SJSA1 (cell line): ENCODE results near the gene HIRA. TPM values are rescaled to one million over a fixed set of nuclear protein-coding genes. Genes with fewer than 3 reads are reported as not detected.
"Not testable (repeated sequence)": the region's sequence is repeated elsewhere in the genome, so short reads cannot be mapped to it uniquely, and the experiment has no call there.

ENCODE experiments used
- DNase-seq, 2 experiments: peaks; one replicate each; pipeline ENCODE4 v3.0.0-alpha.2; 2015 to 2020; ENCODE audit warnings: low spot score in 2 of 2, low read depth in 1 of 2
- H3K27ac ChIP-seq: fragments of 250-450 bp; sonication (Bioruptor Pico); 2 replicates; pipeline ENCODE4 v1.5.1; 2020; ENCODE audit warnings: mild to moderate bottlenecking, moderate library complexity
- H3K27me3 ChIP-seq: fragments of 250-450 bp; sonication (Bioruptor Pico); replicated peaks from 2 replicates; pipeline ENCODE4 v1.5.1; 2020; ENCODE audit warnings: mild to moderate bottlenecking, moderate library complexity
- H3K36me3 ChIP-seq: fragments of 250-450 bp; sonication (Bioruptor Pico); 2 replicates; pipeline ENCODE4 v1.5.1; 2020; ENCODE audit warnings: mild to moderate bottlenecking
- H3K4me1 ChIP-seq: fragments of 250-450 bp; sonication (Bioruptor Pico); replicated peaks from 2 replicates; pipeline ENCODE4 v1.6.1; 2021; ENCODE audit warnings: mild to moderate bottlenecking
- H3K4me3 ChIP-seq: fragments of 250-450 bp; sonication (Bioruptor Pico); 2 replicates; pipeline ENCODE4 v1.5.1; 2020; ENCODE audit warnings: mild to moderate bottlenecking
- H3K9me3 ChIP-seq: fragments of 250-450 bp; sonication (Bioruptor Pico); replicated peaks from 2 replicates; pipeline ENCODE4 v1.5.1; 2020; ENCODE audit warnings: mild to moderate bottlenecking
- total RNA-seq: library from RNA; depleted of rRNA; stranded (reverse); fragments of >200 nt; shearing (Covaris generic); gene quantifications from 2 replicates; pipeline ENCODE4 v1.2.3, GENCODE V29; 2014

Gene HIRA
- total RNA-seq, 1 experiment from 2014 or later = 17.2 TPM

GRCh38 chr22:19330865-19331418 lies 100.6 kb downstream of the HIRA start:
- Histone ChIP-seq H3K27ac (no peak overlapping the region), H3K27me3 (no peaks in the 10 kb centered on the region), H3K4me3 (no peak overlapping the region), H3K9me3 (no peaks in the 10 kb centered on the region), H3K36me3 (peaks cover 54% of the 10 kb centered on the region), H3K4me1 (no peaks in the 10 kb centered on the region)
- DNase-seq = no peak

DNA sequence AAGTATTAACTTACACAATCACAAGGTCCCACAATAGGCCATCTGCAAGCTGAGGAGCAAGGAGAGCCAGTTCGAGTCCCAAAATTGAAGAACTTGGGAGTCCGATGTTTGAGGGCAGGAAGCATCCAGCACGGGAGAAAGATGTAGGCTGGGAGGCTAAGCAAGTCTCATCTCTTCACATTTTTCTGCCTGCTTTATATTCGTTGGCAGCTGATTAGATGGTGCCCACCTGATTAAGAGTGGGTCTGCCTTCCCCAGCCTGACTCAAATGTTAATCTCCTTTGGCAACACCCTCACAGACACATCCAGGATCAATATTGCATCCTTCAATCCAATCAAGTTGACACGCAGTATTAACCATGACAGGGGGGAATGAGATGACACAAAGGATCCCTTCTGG lies 101.3 kb downstream of the HIRA start:
- not testable (repeated sequence) for H3K4me3 ChIP-seq, H3K27ac ChIP-seq, H3K27me3 ChIP-seq, H3K9me3 ChIP-seq, DNase-seq, H3K4me1 ChIP-seq
- peaks cover 48% of the 10 kb centered on the region for H3K36me3 ChIP-seq

DNA sequence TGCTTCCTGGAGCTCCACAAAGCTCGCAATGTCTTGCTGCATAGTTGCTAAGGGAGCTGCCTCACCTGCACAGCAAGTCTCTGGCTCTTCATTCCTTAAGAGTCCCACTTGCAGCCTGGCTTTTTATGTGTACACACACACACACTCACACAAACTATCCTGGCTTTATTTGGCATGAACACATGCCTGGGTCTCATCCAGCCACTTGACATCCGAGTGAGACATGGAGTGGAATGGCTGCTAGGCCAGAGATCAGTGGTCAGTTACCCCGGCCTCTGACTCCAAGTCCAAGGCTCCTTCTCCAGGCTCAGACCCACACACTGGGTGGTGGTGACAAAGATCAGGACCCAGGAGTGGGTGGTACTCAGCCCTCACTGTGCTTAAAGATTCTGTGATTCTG lies 102.1 kb downstream of the HIRA start:
- Histone ChIP-seq H3K9me3 (no peaks in the 10 kb centered on the region), H3K4me1 (no peaks in the 10 kb centered on the region), H3K27ac (no peak overlapping the region), H3K4me3 (no peak overlapping the region), H3K36me3 (peaks cover 40% of the 10 kb centered on the region), H3K27me3 (no peaks in the 10 kb centered on the region)
- no peak for DNase-seq

- no peaks in the 10 kb centered on the region for H3K4me1 ChIP-seq
- DNase-seq = no peak
- no peak overlapping the region for H3K27ac ChIP-seq
- no peaks in the 10 kb centered on the region for H3K27me3 ChIP-seq
- no peaks in the 10 kb centered on the region for H3K9me3 ChIP-seq
- no peak overlapping the region for H3K4me3 ChIP-seq
- H3K36me3 ChIP-seq = peaks cover 13% of the 10 kb centered on the region
Measured at GRCh38 chr22:19325296-19325948, 106.1 kb downstream of the HIRA start.

DNA sequence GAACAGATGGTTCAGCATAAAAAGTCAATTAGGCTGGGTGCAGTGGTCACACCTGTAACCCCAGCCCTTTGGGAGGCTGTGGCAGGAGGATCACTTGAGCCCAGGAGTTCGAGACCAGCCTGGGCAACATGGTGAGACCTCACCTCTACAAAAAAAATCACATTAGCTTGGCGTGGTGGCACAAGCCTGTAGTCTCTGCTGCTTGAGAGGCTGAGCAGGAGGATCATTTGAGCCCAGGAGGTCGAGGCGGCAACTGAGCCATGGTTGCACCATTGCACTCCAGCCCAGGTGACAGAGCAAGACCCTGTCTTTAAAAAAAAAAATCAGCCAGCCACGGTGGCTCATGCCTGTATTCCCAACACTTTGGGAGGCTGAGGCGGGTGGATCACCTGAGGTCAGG lies 108.1 kb downstream of the HIRA start:
- not testable (repeated sequence) for H3K27ac ChIP-seq, H3K36me3 ChIP-seq

DNA sequence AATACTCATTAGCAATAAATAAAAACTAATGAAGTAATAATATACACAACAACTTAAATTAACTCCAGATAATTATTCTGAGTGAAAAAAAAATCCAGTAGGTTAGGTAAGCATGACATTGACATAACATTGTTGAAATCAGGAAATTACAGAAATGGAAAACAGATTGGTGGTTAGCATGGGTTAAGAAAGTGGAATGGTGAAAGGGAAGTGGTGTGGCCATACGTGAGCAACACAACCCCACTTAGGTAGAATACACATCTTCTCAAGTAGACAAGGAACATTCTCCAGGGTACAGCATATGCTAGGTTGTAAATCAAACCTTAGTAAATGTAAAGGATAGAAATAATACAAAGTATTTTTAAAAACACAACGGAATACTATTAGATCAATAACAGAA lies 109.8 kb downstream of the HIRA start:
- Histone ChIP-seq H3K36me3 (no peaks in the 10 kb centered on the region), H3K9me3 (peaks cover 7% of the 10 kb centered on the region), H3K27me3 (no peaks in the 10 kb centered on the region), H3K4me1 (no peaks in the 10 kb centered on the region), H3K4me3 (no peak overlapping the region), H3K27ac (no peak overlapping the region)
- no peak for DNase-seq

More for the DNA sequence above, 108.1 kb downstream of the HIRA start:
- not testable (repeated sequence) for H3K4me3 ChIP-seq, H3K4me1 ChIP-seq, DNase-seq, H3K27me3 ChIP-seq, H3K9me3 ChIP-seq

DNA sequence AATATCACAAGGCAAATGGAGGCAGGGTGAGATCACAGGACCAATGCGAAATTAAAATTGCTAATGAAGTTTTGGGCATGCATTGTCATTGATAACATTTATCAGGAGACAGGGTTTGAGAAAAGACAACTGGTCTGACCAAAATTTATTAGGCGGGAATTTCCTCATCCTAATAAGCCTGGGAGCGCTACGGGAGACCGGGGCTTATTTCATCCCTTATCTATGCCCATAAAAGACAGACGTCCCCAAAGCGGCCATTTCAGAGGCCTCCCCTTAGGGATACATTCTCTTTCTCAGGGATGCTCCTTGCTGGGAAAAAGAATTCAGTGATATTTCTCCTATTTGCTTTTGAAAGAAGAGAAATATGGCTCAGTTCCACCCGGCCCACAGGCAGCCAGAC lies 111.4 kb downstream of the HIRA start:
- peaks cover 17% of the 10 kb centered on the region for H3K9me3 ChIP-seq
- not testable (repeated sequence) for DNase-seq

DNA sequence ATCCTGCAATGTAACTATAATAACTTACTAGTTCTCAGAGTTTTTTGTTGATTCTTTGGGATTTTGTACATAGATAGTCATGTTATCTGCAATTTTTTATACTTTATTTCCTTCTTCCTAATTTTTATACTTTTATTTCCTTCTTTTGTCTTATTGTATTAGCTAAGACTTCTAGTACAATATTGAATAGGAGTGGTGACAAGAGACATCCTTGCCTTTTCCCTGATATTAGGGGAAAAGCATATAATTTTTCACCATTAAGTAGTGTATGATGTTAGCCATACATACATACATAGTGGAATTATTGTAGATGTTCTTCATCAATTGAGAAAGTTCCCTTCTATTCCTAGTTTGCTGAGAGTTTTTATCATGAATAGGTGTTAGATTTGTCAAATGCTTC lies 112.3 kb downstream of the HIRA start:
- no peak overlapping the region for H3K27ac ChIP-seq
- peaks cover 17% of the 10 kb centered on the region for H3K9me3 ChIP-seq
- DNase-seq = no peak
- no peaks in the 10 kb centered on the region for H3K4me1 ChIP-seq
- H3K4me3 ChIP-seq = no peak overlapping the region
- no peaks in the 10 kb centered on the region for H3K27me3 ChIP-seq
- H3K36me3 ChIP-seq = no peaks in the 10 kb centered on the region

More for the DNA sequence above, 111.4 kb downstream of the HIRA start:
- H3K27ac ChIP-seq, H3K27me3 ChIP-seq, H3K36me3 ChIP-seq, H3K4me1 ChIP-seq, H3K4me3 ChIP-seq: not testable (repeated sequence)

GRCh38 chr22:19317865-19318264 lies 113.7 kb downstream of the HIRA start:
- no peak overlapping the region for H3K4me3 ChIP-seq
- H3K27me3 ChIP-seq = no peaks in the 10 kb centered on the region
- H3K27ac ChIP-seq = no peak overlapping the region
- H3K9me3 ChIP-seq = peaks cover 17% of the 10 kb centered on the region
- no peaks in the 10 kb centered on the region for H3K4me1 ChIP-seq
- no peaks in the 10 kb centered on the region for H3K36me3 ChIP-seq
- no peak for DNase-seq

- Histone ChIP-seq H3K9me3 (no peaks in the 10 kb centered on the region), H3K27ac (no peak overlapping the region), H3K4me3 (no peak overlapping the region), H3K36me3 (no peaks in the 10 kb centered on the region), H3K27me3 (no peaks in the 10 kb centered on the region), H3K4me1 (no peaks in the 10 kb centered on the region)
- DNase-seq = no peak
Measured at GRCh38 chr22:19307872-19308271, 123.7 kb downstream of the HIRA start.

GRCh38 chr22:19306535-19306934 lies 125.0 kb downstream of the HIRA start:
- H3K36me3 ChIP-seq, DNase-seq, H3K27me3 ChIP-seq: not testable (repeated sequence)

GRCh38 chr22:19304547-19304946 lies 127.0 kb downstream of the HIRA start:
- no peak for DNase-seq
- Histone ChIP-seq H3K4me3 (no peak overlapping the region), H3K4me1 (no peaks in the 10 kb centered on the region), H3K27ac (no peak overlapping the region), H3K27me3 (no peaks in the 10 kb centered on the region), H3K36me3 (no peaks in the 10 kb centered on the region), H3K9me3 (no peaks in the 10 kb centered on the region)

More at GRCh38 chr22:19306535-19306934, 125.0 kb downstream of the HIRA start:
- H3K9me3 ChIP-seq, H3K4me3 ChIP-seq, H3K27ac ChIP-seq, H3K4me1 ChIP-seq: not testable (repeated sequence)

DNA sequence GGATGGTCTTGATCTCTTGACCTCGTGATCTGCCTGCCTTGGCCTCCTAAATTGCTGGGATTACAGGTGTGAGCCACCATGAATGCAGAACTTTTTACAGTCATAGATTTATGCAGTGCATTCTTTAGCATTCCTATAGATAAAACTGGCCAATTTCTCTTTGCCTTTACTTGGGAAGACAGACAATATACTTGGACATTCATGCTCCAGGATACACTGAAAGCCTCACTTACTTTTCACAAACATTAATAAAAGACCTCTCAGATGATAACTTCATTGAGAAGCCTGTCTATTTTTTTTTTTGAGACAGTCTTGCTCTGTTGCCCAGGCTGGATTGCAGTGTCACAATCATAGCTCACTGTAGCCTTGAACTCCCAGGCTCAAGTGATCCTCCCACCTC lies 127.7 kb downstream of the HIRA start:
- Histone ChIP-seq H3K36me3 (no peaks in the 10 kb centered on the region), H3K27ac (no peak overlapping the region), H3K4me3 (no peak overlapping the region), H3K9me3 (no peaks in the 10 kb centered on the region), H3K4me1 (no peaks in the 10 kb centered on the region), H3K27me3 (no peaks in the 10 kb centered on the region)
- no peak for DNase-seq

- Histone ChIP-seq H3K4me1 (peaks cover 15% of the 10 kb centered on the region), H3K9me3 (0 out of 2 replicates have a peak, but pooled peaks cover 3% of the 10 kb centered on the region), H3K36me3 (peaks cover 5% of the 10 kb centered on the region), H3K4me3 (no peak overlapping the region), H3K27ac (no peak overlapping the region), H3K27me3 (no peaks in the 10 kb centered on the region)
- no peak for DNase-seq
Measured at GRCh38 chr22:19295733-19296132, 135.8 kb downstream of the HIRA start.
